GM23338 (cell line): ENCODE data around the gene CAPZB. TPM values are rescaled to one million over a fixed set of nuclear protein-coding genes. Genes with fewer than 3 reads are reported as not detected.

Experiments used
- ATAC-seq: fragments of 200-7000 bp; cut with Tn5 transposase; 3 replicates; pipeline ENCODE4 v1.9.1; 2020
- DNase-seq: peaks from one replicate; pipeline ENCODE4 v3.0.0-alpha.2; 2015; ENCODE audit warnings: low spot score
- H2AFZ ChIP-seq: fragments of 200-600 bp; sonication (generic); 2 replicates; pipeline ENCODE4 v1.8.0; 2016; ENCODE audit warnings: antibody characterized with exemption, mild to moderate bottlenecking, moderate library complexity
- H3F3A ChIP-seq: fragments of 200-600 bp; sonication (generic); replicated peaks from 2 replicates; pipeline ENCODE4 v1.8.0; 2017; ENCODE audit warnings: antibody characterized with exemption, mixed run types, low read depth
- H3K27ac ChIP-seq: fragments of 200-600 bp; sonication (generic); 2 replicates; pipeline ENCODE4 v1.6.1; 2016; ENCODE audit warnings: low read depth
- H3K27me3 ChIP-seq: fragments of 200-600 bp; sonication (generic); 2 replicates; pipeline ENCODE4 v1.8.0; 2016; ENCODE audit warnings: mild to moderate bottlenecking, mixed run types, moderate library complexity; ENCODE audit not compliant: insufficient read depth
- H3K36me3 ChIP-seq: fragments of 200-600 bp; sonication (generic); 2 replicates; pipeline ENCODE4 v1.8.0; 2016; ENCODE audit warnings: mild to moderate bottlenecking; ENCODE audit not compliant: insufficient read depth
- H3K4me1 ChIP-seq: fragments of 200-600 bp; sonication (generic); 2 replicates; pipeline ENCODE4 v1.8.0; 2016; ENCODE audit warnings: mild to moderate bottlenecking, moderate library complexity; ENCODE audit not compliant: insufficient read depth
- H3K4me2 ChIP-seq: fragments of 200-600 bp; sonication (generic); 2 replicates; pipeline ENCODE4 v1.7.1; 2017; ENCODE audit warnings: mixed run types
- H3K4me3 ChIP-seq: fragments of 200-600 bp; sonication (generic); 2 replicates; pipeline ENCODE4 v1.6.1; 2016; ENCODE audit warnings: mixed run types
- H3K79me2 ChIP-seq: fragments of 200-600 bp; sonication (generic); replicated peaks from 2 replicates; pipeline ENCODE4 v1.8.0; 2017; ENCODE audit warnings: mild to moderate bottlenecking; ENCODE audit not compliant: insufficient read depth
- H3K9me2 ChIP-seq: fragments of 200-600 bp; sonication (generic); 2 replicates; pipeline ENCODE4 v1.8.0; 2017; ENCODE audit not compliant: insufficient read depth
- H4K20me1 ChIP-seq: fragments of 200-600 bp; sonication (generic); replicated peaks from 2 replicates; pipeline ENCODE4 v1.8.0; 2017; ENCODE audit warnings: mild to moderate bottlenecking; ENCODE audit not compliant: insufficient read depth
- H3K27ac Mint-ChIP-seq: 2 replicates; pipeline ENCODE4 v1.8.0; 2020; ENCODE audit warnings: inconsistent platforms, mild to moderate bottlenecking, moderate library complexity, mixed read lengths
- H3K27me3 Mint-ChIP-seq: 3 replicates; pipeline ENCODE4 v1.8.0; 2022; ENCODE audit warnings: low read depth, mild to moderate bottlenecking, moderate library complexity, mixed read lengths, inconsistent platforms; ENCODE audit not compliant: insufficient read depth, poor library complexity
- H3K36me3 Mint-ChIP-seq: 3 replicates; pipeline ENCODE4 v1.8.0; 2021; ENCODE audit warnings: low read depth, mild to moderate bottlenecking, inconsistent platforms, moderate library complexity, mixed read lengths
- H3K4me1 Mint-ChIP-seq: 3 replicates; pipeline ENCODE4 v1.8.0; 2020; ENCODE audit warnings: mild to moderate bottlenecking, inconsistent platforms, mixed read lengths
- H3K4me3 Mint-ChIP-seq: 3 replicates; pipeline ENCODE4 v1.8.0; 2021; ENCODE audit warnings: moderate library complexity, mild to moderate bottlenecking, inconsistent platforms, mixed read lengths
- H3K9me3 Mint-ChIP-seq: 3 replicates; pipeline ENCODE4 v1.8.0; 2020; ENCODE audit warnings: moderate library complexity, mild to moderate bottlenecking, inconsistent platforms, mixed read lengths
- CREB1 ChIP-seq: fragments of 250-450 bp; sonication (Bioruptor Pico); IDR thresholded peaks from 2 replicates; pipeline ENCODE4 v1.5.0; 2020; ENCODE audit warnings: low read depth, mild to moderate bottlenecking, moderate library complexity
- CTCF ChIP-seq, 2 experiments: fragments of 200-600 bp in 1 of 2; sonication (generic) in 1 of 2; conservative IDR thresholded peaks; 2 replicates each; pipeline versions ENCODE4 v1.5.1 to v1.6.1; 2016 to 2017; ENCODE audit warnings: antibody characterized with exemption in 2 of 2, low read depth in 2 of 2, mild to moderate bottlenecking in 2 of 2, moderate library complexity in 1 of 2
- ETS1 ChIP-seq: IDR thresholded peaks from 2 replicates; pipeline ENCODE4 v1.6.1; 2016; ENCODE audit warnings: antibody characterized with exemption
- EZH2phosphoT487 ChIP-seq: fragments of 200-600 bp; sonication (generic); IDR thresholded peaks from one replicate; pipeline ENCODE4 v1.8.1; 2018; ENCODE audit warnings: antibody characterized with exemption; ENCODE audit not compliant: unreplicated experiment
- JUNB ChIP-seq: IDR thresholded peaks from one replicate; pipeline ENCODE4 v1.6.1; 2016; ENCODE audit warnings: antibody characterized with exemption; ENCODE audit not compliant: unreplicated experiment
- NANOG ChIP-seq: IDR thresholded peaks from 2 replicates; pipeline ENCODE4 v1.6.1; 2016; ENCODE audit warnings: antibody characterized with exemption, borderline replicate concordance
- POLR2AphosphoS5 ChIP-seq: IDR thresholded peaks from 2 replicates; pipeline ENCODE4 v1.6.1; 2016; ENCODE audit warnings: antibody characterized with exemption, low read depth
- REST ChIP-seq: IDR thresholded peaks from one replicate; pipeline ENCODE4 v1.6.1; 2018; ENCODE audit warnings: antibody characterized with exemption; ENCODE audit not compliant: unreplicated experiment
- STAT1 ChIP-seq: IDR thresholded peaks from one replicate; pipeline ENCODE4 v1.6.1; 2016; ENCODE audit warnings: antibody characterized with exemption; ENCODE audit not compliant: unreplicated experiment
- ZNF114 ChIP-seq: fragments of 250-450 bp; sonication (Bioruptor Pico); IDR thresholded peaks from 2 replicates; pipeline ENCODE4 v1.5.0; 2020; ENCODE audit warnings: mild to moderate bottlenecking, moderate library complexity
- ZNF331 ChIP-seq: fragments of 250-450 bp; sonication (Bioruptor Pico); IDR thresholded peaks from 2 replicates; pipeline ENCODE4 v1.5.0; 2020; ENCODE audit warnings: low read depth, mild to moderate bottlenecking, moderate library complexity
- polyA plus RNA-seq: library from polyadenylated mRNA; unstranded; fragments of >200 nt; fragmentation: Nextera tagmentation; extraction: Ambion mirVana; gene quantifications from 2 replicates; pipeline ENCODE4 v1.2.1, GENCODE V29; 2016
- total RNA-seq: library from RNA; depleted of rRNA; stranded (reverse); fragments of >200 nt; shearing (Covaris generic); gene quantifications from 2 replicates; pipeline ENCODE4 v1.2.3, GENCODE V29; 2014

CAPZB gene
- total and polyA plus RNA-seq, 2 experiments from 2014 or later, result 195 to 348 TPM

- TF ChIP-seq ETS1, result no peak
- TF ChIP-seq ZNF331 (CRISPR knock-in tag), result no peak
- TF ChIP-seq POLR2AphosphoS5, result no peak
- TF ChIP-seq STAT1, result no peak
- TF ChIP-seq CREB1 (CRISPR knock-in tag), result no peak
- no peak for TF ChIP-seq REST
- TF ChIP-seq EZH2phosphoT487, result no peak
Observed at GRCh38 chr1:19528438-19528837, 43.1 kb upstream of the CAPZB start (continued).

GRCh38 chr1:19525607-19526545 lies 40.5 kb upstream of the CAPZB start:
- H3K4me1 Mint-ChIP-seq, result no peaks in the 10 kb centered on the region
- peaks cover 5% of the 10 kb centered on the region for H3K27me3 Mint-ChIP-seq
- Histone ChIP-seq H2AFZ (no peak overlapping the region), H3K27me3 (no peaks in the 10 kb centered on the region), H3K79me2 (no peaks in the 10 kb centered on the region), H3F3A (no peaks in the 10 kb centered on the region), H3K4me1 (no peaks in the 10 kb centered on the region), H3K36me3 (no peaks in the 10 kb centered on the region), H3K4me3 (no peak overlapping the region), H3K4me2 (no peak overlapping the region), H3K9me2 (no peaks in the 10 kb centered on the region), H4K20me1 (no peaks in the 10 kb centered on the region), H3K27ac (no peak overlapping the region)
- no peak overlapping the region for H3K4me3 Mint-ChIP-seq
- no peak for ATAC-seq
- no peak for DNase-seq
- H3K27ac Mint-ChIP-seq, result no peak overlapping the region
- no peak for TF ChIP-seq CREB1 (CRISPR knock-in tag)
- TF ChIP-seq NANOG, result no peak
- no peak for TF ChIP-seq REST
- TF ChIP-seq CTCF (conservative IDR thresholded peaks at IDR 0.05; ENCODE audit: low read depth in 2 of 2), result no peak
- no peak for TF ChIP-seq EZH2phosphoT487
- TF ChIP-seq ZNF114, result no peak
- no peak for TF ChIP-seq JUNB
- no peak for TF ChIP-seq ETS1
- TF ChIP-seq POLR2AphosphoS5, result no peak
- no peak for TF ChIP-seq ZNF331 (CRISPR knock-in tag)
- H3K36me3 Mint-ChIP-seq, result 0 out of 3 replicates have a peak, but pooled peaks cover 4% of the 10 kb centered on the region
- H3K9me3 Mint-ChIP-seq, result peaks cover 9% of the 10 kb centered on the region
